GM10248 (cell line): ENCODE data around the gene NRG2.

Source experiments
- CTCF ChIA-PET: fragments of 300-600 bp; sonication (Branson Sonifier 250); formaldehyde crosslinking; extraction: SDS; loops from one replicate; lab custom pipeline; 2021; ENCODE audit warnings: antibody characterized with exemption; lab: Yijun Ruan, JAX
- POLR2A ChIA-PET: fragments of 350-650 bp; sonication (Branson Sonifier 250); formaldehyde crosslinking; extraction: SDS; loops from one replicate; lab custom pipeline; 2020; ENCODE audit warnings: antibody characterized with exemption; lab: Yijun Ruan, JAX
- DNase-seq: peaks from one replicate; pipeline ENCODE4 v3.0.0; 2012; ENCODE audit errors: extremely low spot score
- CTCF ChIP-seq: IDR thresholded peaks from 2 replicates; pipeline ENCODE4 v1.5.1; 2012; ENCODE audit warnings: mild to moderate bottlenecking, low read depth; ENCODE audit errors: extremely low read depth, missing control alignments, control extremely low read depth

Gene NRG2

GRCh38 chr5:139912158-139912557 is 130.9 kb downstream of the NRG2 start:
- TF ChIP-seq CTCF: no peak
- CTCF ChIA-PET: interaction anchor here (1.0 to 12.0 kb wide), 5 partner anchors 10 to 147 kb away, joined by 3 to 80 read pairs (median 4); no protein-coding TSS in a partner anchor
- no peak for DNase-seq
- POLR2A ChIA-PET: no interaction called here

- CTCF ChIA-PET: interaction anchor here (1.0 to 12.0 kb wide), 5 partner anchors 11 to 146 kb away, joined by 3 to 80 read pairs (median 4); no protein-coding TSS in a partner anchor
- POLR2A ChIA-PET: no interaction called here
- no peak for DNase-seq
- no peak for TF ChIP-seq CTCF
Observed at GRCh38 chr5:139911425-139912120, 131.5 kb downstream of the NRG2 start.

- CTCF ChIA-PET: interaction anchor here (12.0 kb wide), 1 partner anchor 59 kb away, joined by 80 read pairs; no protein-coding TSS in a partner anchor
- POLR2A ChIA-PET: no interaction called here
Observed at GRCh38 chr5:139910901-139911300, 132.2 kb downstream of the NRG2 start.

GRCh38 chr5:139910036-139910435 is 133.1 kb downstream of the NRG2 start:
- ChIA-PET POLR2A (no interaction called here), CTCF (interaction anchor here (1.0 to 12.0 kb wide), 2 partner anchors 18 to 60 kb away, joined by 3 to 80 read pairs; no protein-coding TSS in a partner anchor)
- no peak for DNase-seq
- no peak for TF ChIP-seq CTCF

More at GRCh38 chr5:139910901-139911300, 132.2 kb downstream of the NRG2 start:
- TF ChIP-seq CTCF: no peak
- DNase-seq: no peak

- CTCF ChIA-PET: interaction anchor here (1.2 to 12.0 kb wide), 2 partner anchors 61 to 122 kb away, joined by 3 to 80 read pairs; no protein-coding TSS in a partner anchor
- POLR2A ChIA-PET: no interaction called here
- TF ChIP-seq CTCF: no peak
- no peak for DNase-seq
Observed at GRCh38 chr5:139908749-139909148, 134.3 kb downstream of the NRG2 start.

GRCh38 chr5:139906661-139907060 is 136.4 kb downstream of the NRG2 start:
- ChIA-PET POLR2A (no interaction called here), CTCF (interaction anchor here (0.8 to 1.6 kb wide), 4 partner anchors 36 to 134 kb away, joined by 3 read pairs; no protein-coding TSS in a partner anchor)
- no peak for DNase-seq
- TF ChIP-seq CTCF: no peak
